Stimulated activated CD4-positive, alpha-beta T cell treated with anti-CD3 and anti-CD28 coated beads, Interleukin-12 subunit alpha, Interleukin-12 subunit beta, amount 100 ng/mL, for 24 hours (primary cell): ENCODE data around the gene INPP1.
A peak's percentile ranks its signal among the peaks of the same experiment; 100 is the strongest.

ENCODE experiments used
- DNase-seq, 2 experiments: peaks; one replicate each; pipeline ENCODE4 v3.0.0-alpha.2; 2020; ENCODE audit warnings: low read depth in 2 of 2

Gene INPP1

DNA sequence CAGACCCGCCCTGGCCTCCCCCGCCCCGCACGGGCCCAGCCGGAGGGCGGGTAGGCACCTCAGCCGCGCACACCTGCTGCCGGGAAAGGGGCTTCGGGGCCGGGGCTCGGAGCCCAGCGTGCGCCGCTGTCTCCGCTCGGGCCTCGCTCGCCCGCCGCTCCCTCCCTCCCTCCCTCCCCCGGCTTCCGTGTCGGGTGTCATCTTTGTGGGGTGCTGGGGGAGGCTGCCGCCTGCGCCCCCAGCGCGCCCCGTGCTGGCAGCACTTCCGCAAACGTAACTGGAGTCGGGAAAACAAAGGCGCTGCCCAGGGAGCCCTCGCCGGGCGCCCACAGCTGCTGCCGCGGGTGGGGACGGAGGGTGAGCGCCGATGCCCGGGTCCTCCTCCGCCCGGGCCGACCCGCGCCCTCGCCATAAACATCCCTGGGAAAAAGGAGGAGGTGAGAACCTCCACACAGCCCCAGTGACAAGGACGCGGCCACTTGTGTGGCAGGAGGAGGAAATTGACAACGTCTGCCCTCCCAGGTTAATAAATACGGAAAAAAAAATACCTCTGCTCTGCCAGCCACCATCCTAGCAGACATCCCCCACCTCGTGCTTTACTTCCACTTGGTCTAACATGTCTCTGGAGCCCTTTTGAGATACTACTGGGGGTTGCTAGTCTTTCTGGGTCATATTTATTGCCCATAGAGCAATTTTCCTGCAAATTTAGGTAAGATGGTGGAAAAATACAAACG, 65.3 kb downstream of the INPP1 start:
- peak; percentile 48 to 50 for DNase-seq

GRCh38 chr2:190409616-190410015, 66.2 kb downstream of the INPP1 start:
- no peak for DNase-seq

DNA sequence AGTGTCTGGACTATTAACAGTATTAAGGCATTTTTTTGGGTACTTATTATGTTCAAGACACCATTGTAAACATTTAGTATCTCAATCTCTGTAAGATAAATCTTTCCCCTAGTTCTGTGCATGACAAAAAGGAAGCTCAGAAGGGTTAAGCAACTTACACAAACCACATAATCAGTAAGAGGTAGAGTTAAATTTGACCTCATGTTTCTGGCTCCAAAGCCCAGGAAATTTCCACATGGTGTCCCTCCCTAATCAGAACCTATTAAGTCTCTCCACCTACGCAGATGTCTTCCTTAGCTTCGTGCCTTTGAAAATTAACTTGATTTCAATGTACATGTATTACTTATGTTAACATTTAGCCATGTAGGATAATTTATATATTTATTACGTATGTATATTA, 66.8 kb downstream of the INPP1 start:
- DNase-seq = no peak

GRCh38 chr2:190412966-190413365, 69.6 kb downstream of the INPP1 start:
- no peak for DNase-seq

DNA sequence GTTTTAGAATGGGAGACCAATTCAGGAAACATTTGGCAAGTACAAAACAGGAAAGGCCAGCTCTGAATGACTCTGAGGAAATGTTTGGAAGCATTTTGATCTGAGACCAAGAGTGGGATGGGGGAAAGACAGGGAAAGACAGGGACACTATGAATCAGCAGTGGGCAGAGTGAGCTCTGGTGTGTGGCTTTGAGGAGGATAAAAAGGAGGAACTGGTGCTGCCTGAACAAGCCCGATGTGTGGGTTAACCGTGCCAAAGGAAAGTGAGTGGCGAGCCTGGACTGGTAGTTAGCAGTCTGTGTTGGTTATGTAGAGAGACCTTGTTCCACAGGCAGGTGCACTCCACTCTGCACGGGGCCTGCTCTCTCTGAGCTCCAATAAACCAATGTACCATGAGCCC, 70.0 kb downstream of the INPP1 start:
- DNase-seq = no peak

GRCh38 chr2:190415251-190415650, 71.9 kb downstream of the INPP1 start:
- DNase-seq = no peak

- no peak for DNase-seq
These were observed 72.7 kb downstream of the INPP1 start for GRCh38 chr2:190415794-190416775.

GRCh38 chr2:190417045-190417842, 73.9 kb downstream of the INPP1 start:
- no peak for DNase-seq

DNA sequence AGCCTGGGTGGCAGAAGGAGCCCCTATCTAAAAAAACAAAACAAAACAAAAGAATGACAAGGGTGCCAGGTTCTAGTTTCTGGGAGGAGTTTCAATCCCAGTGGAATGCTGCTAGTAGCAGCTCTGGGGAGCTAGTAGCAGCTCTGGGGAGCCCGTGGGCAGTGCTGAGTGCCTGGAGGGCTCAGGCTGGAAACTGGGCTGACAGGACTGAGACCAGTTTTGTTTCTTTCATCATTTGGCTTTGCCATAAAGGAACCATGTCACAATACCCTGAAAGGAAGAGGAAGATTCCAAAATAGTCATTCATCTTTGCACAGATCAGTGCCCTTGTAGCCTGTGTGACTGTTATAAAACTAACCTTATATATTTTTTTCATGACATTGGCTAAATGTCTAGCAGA, 75.3 kb downstream of the INPP1 start:
- no peak for DNase-seq

- DNase-seq = no peak
These were observed 77.4 kb downstream of the INPP1 start for GRCh38 chr2:190420801-190421200.
